Measurements from ENCODE around the gene FKTN. TPM values are rescaled to one million over a fixed set of nuclear protein-coding genes. Genes with fewer than 3 reads are reported as not detected.

FKTN gene
- total and polyA plus RNA-seq, 2 donors from 2014 or later = 5.9 to 21.4 TPM

GRCh38 chr9:105662184-105663104 is 104.5 kb downstream of the FKTN start, which contains the start of gene TAL2:
Gene TAL2, plus strand, starts transcription at chr9:105662457. Its CDS starts 40 bp downstream, at chr9:105662497.
- H3K9ac ChIP-seq (ENCODE audit: low read length in 3 of 3) = no peak within 1 kb of the TSS
- H3K27ac ChIP-seq (ENCODE audit: low read depth in 2 of 2, low read length in 2 of 2) = no peak within 1 kb of the TSS
- H3K4me3 ChIP-seq (ENCODE audit: low read length in 3 of 3) = no peak within 1 kb of the TSS
- no peaks in the 10 kb centered on the region for H3K9me3 ChIP-seq (ENCODE audit: control insufficient read depth in 2 of 3, insufficient read depth in 1 of 3, low read length in 3 of 3)
- H3K36me3 ChIP-seq (ENCODE audit: control insufficient read depth in 2 of 3, insufficient read depth in 3 of 3, low read length in 3 of 3) = no peaks in the 10 kb centered on the region
- DNase-seq = no peak
- TF ChIP-seq CTCF (IDR thresholded peaks at IDR 0.05; ENCODE audit: borderline replicate concordance, extremely low read depth, insufficient read depth) = no peak
- no peaks in the 10 kb centered on the region for H3K4me1 ChIP-seq (ENCODE audit: control insufficient read depth in 2 of 3, insufficient read depth in 2 of 3, low read depth in 1 of 3, low read length in 3 of 3)
- no peak for FAIRE-seq
- H3K27me3 ChIP-seq (ENCODE audit: control insufficient read depth, insufficient read depth, low read length) = no peaks in the 10 kb centered on the region
- intact Hi-C loops (cut with DNase I) = no loop called here

GRCh38 chr9:105663914-105664313 is 106.0 kb downstream of the FKTN start:
- no peak for DNase-seq
- Histone ChIP-seq H3K9ac (ENCODE audit: low read length in 3 of 3) (no peak overlapping the region), H3K4me1 (ENCODE audit: control insufficient read depth in 2 of 3, insufficient read depth in 2 of 3, low read depth in 1 of 3, low read length in 3 of 3) (no peaks in the 10 kb centered on the region), H3K27ac (ENCODE audit: low read depth in 2 of 2, low read length in 2 of 2) (no peak overlapping the region), H3K9me3 (ENCODE audit: control insufficient read depth in 2 of 3, insufficient read depth in 1 of 3, low read length in 3 of 3) (no peaks in the 10 kb centered on the region), H3K4me3 (ENCODE audit: low read length in 3 of 3) (no peak overlapping the region), H3K27me3 (ENCODE audit: control insufficient read depth, insufficient read depth, low read length) (no peaks in the 10 kb centered on the region), H3K36me3 (ENCODE audit: control insufficient read depth in 2 of 3, insufficient read depth in 3 of 3, low read length in 3 of 3) (no peaks in the 10 kb centered on the region)
- intact Hi-C loops (cut with DNase I) = no loop called here
- FAIRE-seq = no peak
- no peak for TF ChIP-seq CTCF (IDR thresholded peaks at IDR 0.05; ENCODE audit: borderline replicate concordance, extremely low read depth, insufficient read depth)

- no peaks in the 10 kb centered on the region for H3K27me3 ChIP-seq (ENCODE audit: control insufficient read depth, insufficient read depth, low read length)
- no peak overlapping the region for H3K9ac ChIP-seq (ENCODE audit: low read length in 3 of 3)
- no peaks in the 10 kb centered on the region for H3K4me1 ChIP-seq (ENCODE audit: control insufficient read depth in 2 of 3, insufficient read depth in 2 of 3, low read depth in 1 of 3, low read length in 3 of 3)
- intact Hi-C loops (cut with DNase I) = no loop called here
- no peak for DNase-seq
- H3K4me3 ChIP-seq (ENCODE audit: low read length in 3 of 3) = no peak overlapping the region
- no peak overlapping the region for H3K27ac ChIP-seq (ENCODE audit: low read depth in 2 of 2, low read length in 2 of 2)
- H3K36me3 ChIP-seq (ENCODE audit: control insufficient read depth in 2 of 3, insufficient read depth in 3 of 3, low read length in 3 of 3) = no peaks in the 10 kb centered on the region
- FAIRE-seq = no peak
- no peak for TF ChIP-seq CTCF (IDR thresholded peaks at IDR 0.05; ENCODE audit: borderline replicate concordance, extremely low read depth, insufficient read depth)
- no peaks in the 10 kb centered on the region for H3K9me3 ChIP-seq (ENCODE audit: control insufficient read depth in 2 of 3, insufficient read depth in 1 of 3, low read length in 3 of 3)
Measured at GRCh38 chr9:105667867-105668266, 109.9 kb downstream of the FKTN start.
